HepG2 (cell line): Measurements from ENCODE around the gene ADPRHL1. TPM values are rescaled to one million over a fixed set of nuclear protein-coding genes. Genes with fewer than 3 reads are reported as not detected.

ENCODE experiments used
- ARID4A ChIP-seq: sonication (generic); formaldehyde crosslinking; IDR thresholded peaks from 2 replicates; pipeline ENCODE4 v1.5.0; 2020; ENCODE audit warnings: mild to moderate bottlenecking, missing genetic modification reagents, borderline replicate concordance
- CC2D1A ChIP-seq: sonication (generic); formaldehyde crosslinking; IDR thresholded peaks from 2 replicates; pipeline ENCODE4 v1.8.1; 2023; ENCODE audit warnings: mild to moderate bottlenecking, missing genetic modification reagents
- ERF ChIP-seq: IDR thresholded peaks from 2 replicates; pipeline ENCODE4 v1.6.1; 2018; ENCODE audit warnings: missing biosample characterization, missing genetic modification reagents
- HMGXB3 ChIP-seq: sonication (generic); formaldehyde crosslinking; IDR thresholded peaks from 2 replicates; pipeline ENCODE4 v1.4.0; 2020; ENCODE audit warnings: missing genetic modification reagents, borderline replicate concordance
- KLF13 ChIP-seq: sonication (generic); formaldehyde crosslinking; IDR thresholded peaks from 2 replicates; pipeline ENCODE4 v1.4.0; 2020; ENCODE audit warnings: mild to moderate bottlenecking, missing genetic modification reagents
- MED1 ChIP-seq: sonication (generic); formaldehyde crosslinking; IDR thresholded peaks from 2 replicates; pipeline ENCODE4 v1.4.0; 2020; ENCODE audit warnings: missing genetic modification reagents
- MXI1 ChIP-seq: IDR thresholded peaks from 3 replicates; pipeline ENCODE4 v1.6.1; 2012; ENCODE audit warnings: low read depth, low read length, inconsistent platforms, borderline replicate concordance
- SP1 ChIP-seq, 2 experiments: fragments of 450-650 bp in 1 of 2; sonication (generic) in 1 of 2; formaldehyde crosslinking in 1 of 2; IDR thresholded peaks; 2 replicates each; pipeline versions ENCODE4 v1.4.0 to v1.6.1; 2016 to 2020; ENCODE audit warnings: missing genetic modification reagents in 1 of 2
- SP5 ChIP-seq: IDR thresholded peaks from 2 replicates; pipeline ENCODE4 v1.6.1; 2016; ENCODE audit warnings: low read depth, borderline replicate concordance
- ZEB1 ChIP-seq: IDR thresholded peaks from 2 replicates; pipeline ENCODE4 v1.6.1; 2012; ENCODE audit warnings: mild to moderate bottlenecking, low read depth, inconsistent platforms; ENCODE audit not compliant: insufficient replicate concordance
- ZNF101 ChIP-seq: sonication (generic); formaldehyde crosslinking; IDR thresholded peaks from 2 replicates; pipeline ENCODE4 v1.4.0; 2020; ENCODE audit warnings: mild to moderate bottlenecking, low read depth, missing genetic modification reagents, borderline replicate concordance
- ZNF430 ChIP-seq: sonication (generic); formaldehyde crosslinking; IDR thresholded peaks from 2 replicates; pipeline ENCODE4 v1.9.0; 2021; ENCODE audit warnings: mild to moderate bottlenecking, missing genetic modification reagents
- ZNF772 ChIP-seq: sonication (generic); formaldehyde crosslinking; IDR thresholded peaks from 2 replicates; pipeline ENCODE4 v1.5.0; 2020; ENCODE audit warnings: mild to moderate bottlenecking, missing genetic modification reagents
- ZNF790 ChIP-seq: sonication (generic); formaldehyde crosslinking; IDR thresholded peaks from 2 replicates; pipeline ENCODE4 v1.8.0; 2022; ENCODE audit warnings: missing genetic modification reagents, mild to moderate bottlenecking, borderline replicate concordance
- polyA plus RNA-seq, 8 experiments: library from polyadenylated mRNA; depleted of rRNA in 3 of 8; stranded (reverse) in 7 of 8; unstranded in 1 of 8; fragments of >200 nt; fragmentation: Illumina TruSeq in 4 of 8; extraction: Trizol in 4 of 8; gene quantifications; 2 replicates each; pipeline versions ENCODE4 v1.2.1 to v1.2.3, GENCODE V29; 2011 to 2016; ENCODE audit warnings: low read depth in 4 of 8, missing spikeins in 1 of 8, mixed read lengths in 1 of 8; ENCODE audit not compliant: insufficient read depth in 1 of 8
- total RNA-seq, 5 experiments: library from RNA; depleted of rRNA; stranded (reverse); fragments of >200 nt; fragmentation: Illumina TruSeq; extraction: Trizol; gene quantifications; 2 replicates each; pipeline ENCODE4 v1.2.3, GENCODE V29; 2016; ENCODE audit warnings: low read depth in 1 of 5
- TF ChIP-seq, protein P1 (sequence below): sonication (generic); formaldehyde crosslinking; IDR thresholded peaks from 2 replicates; pipeline ENCODE4 v1.5.1; 2020; ENCODE audit warnings: mild to moderate bottlenecking, missing genetic modification reagents, moderate library complexity

ADPRHL1 gene
- total and polyA plus RNA-seq, 2 of the 13 experiments (the other 11 are each of a cell fraction or from before 2014, with no cell fraction given), result 0.34 to 0.40 TPM

GRCh38 chr13:113490496-113491417 is 37.5 kb upstream of the ADPRHL1 start, which contains the start of gene DCUN1D2 (continued):
- TF ChIP-seq ZNF101 (no peak), ZNF790 (CRISPR knock-in tag) (0 out of 2 replicates have a peak, but pooled peaks have one; percentile 1), ARID4A (peak; percentile 85), ZNF430 (peak; percentile 50; the same call in 1 of the 2 replicates), ERF (CRISPR knock-in tag) (peak; percentile 24; the same call in 1 of the 2 replicates), MED1 (CRISPR knock-in tag) (peak; percentile 61), SP1 (IDR thresholded peaks at IDR 0.05) (no peak), SP1 (CRISPR knock-in tag; IDR thresholded peaks at IDR 0.05) (peak; percentile 81), KLF13 (0 out of 2 replicates have a peak, but pooled peaks have one; percentile 48), ZNF772 (CRISPR knock-in tag) (peak; percentile 47; the same call in 1 of the 2 replicates), HMGXB3 (CRISPR knock-in tag) (no peak), SP5 (peak; percentile 47), MXI1 (peak; percentile 67; the same call in 1 of the 3 replicates), CC2D1A (CRISPR knock-in tag) (no peak), ZEB1 (peak; percentile 18)
- TF ChIP-seq, protein P1, sequence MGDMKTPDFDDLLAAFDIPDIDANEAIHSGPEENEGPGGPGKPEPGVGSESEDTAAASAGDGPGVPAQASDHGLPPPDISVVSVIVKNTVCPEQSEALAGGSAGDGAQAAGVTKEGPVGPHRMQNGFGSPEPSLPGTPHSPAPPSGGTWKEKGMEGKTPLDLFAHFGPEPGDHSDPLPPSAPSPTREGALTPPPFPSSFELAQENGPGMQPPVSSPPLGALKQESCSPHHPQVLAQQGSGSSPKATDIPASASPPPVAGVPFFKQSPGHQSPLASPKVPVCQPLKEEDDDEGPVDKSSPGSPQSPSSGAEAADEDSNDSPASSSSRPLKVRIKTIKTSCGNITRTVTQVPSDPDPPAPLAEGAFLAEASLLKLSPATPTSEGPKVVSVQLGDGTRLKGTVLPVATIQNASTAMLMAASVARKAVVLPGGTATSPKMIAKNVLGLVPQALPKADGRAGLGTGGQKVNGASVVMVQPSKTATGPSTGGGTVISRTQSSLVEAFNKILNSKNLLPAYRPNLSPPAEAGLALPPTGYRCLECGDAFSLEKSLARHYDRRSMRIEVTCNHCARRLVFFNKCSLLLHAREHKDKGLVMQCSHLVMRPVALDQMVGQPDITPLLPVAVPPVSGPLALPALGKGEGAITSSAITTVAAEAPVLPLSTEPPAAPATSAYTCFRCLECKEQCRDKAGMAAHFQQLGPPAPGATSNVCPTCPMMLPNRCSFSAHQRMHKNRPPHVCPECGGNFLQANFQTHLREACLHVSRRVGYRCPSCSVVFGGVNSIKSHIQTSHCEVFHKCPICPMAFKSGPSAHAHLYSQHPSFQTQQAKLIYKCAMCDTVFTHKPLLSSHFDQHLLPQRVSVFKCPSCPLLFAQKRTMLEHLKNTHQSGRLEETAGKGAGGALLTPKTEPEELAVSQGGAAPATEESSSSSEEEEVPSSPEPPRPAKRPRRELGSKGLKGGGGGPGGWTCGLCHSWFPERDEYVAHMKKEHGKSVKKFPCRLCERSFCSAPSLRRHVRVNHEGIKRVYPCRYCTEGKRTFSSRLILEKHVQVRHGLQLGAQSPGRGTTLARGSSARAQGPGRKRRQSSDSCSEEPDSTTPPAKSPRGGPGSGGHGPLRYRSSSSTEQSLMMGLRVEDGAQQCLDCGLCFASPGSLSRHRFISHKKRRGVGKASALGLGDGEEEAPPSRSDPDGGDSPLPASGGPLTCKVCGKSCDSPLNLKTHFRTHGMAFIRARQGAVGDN (CRISPR knock-in tag), result peak; percentile 63; the same call in 1 of the 2 replicates
